HepG2 (cell line): ENCODE measurements around the gene IL18R1.

ENCODE experiments used
- CTCF ChIP-seq: sonication (generic); formaldehyde crosslinking; IDR thresholded peaks from 2 replicates; pipeline ENCODE4 v1.5.0; 2020; ENCODE audit warnings: mild to moderate bottlenecking, missing genetic modification reagents, moderate library complexity
- POLR2A ChIP-seq, 2 experiments: IDR thresholded peaks; 2 replicates each; pipeline ENCODE4 v1.6.1; 2011; ENCODE audit warnings: low read depth in 2 of 2, low read length in 2 of 2, mild to moderate bottlenecking in 1 of 2, moderate library complexity in 1 of 2; ENCODE audit not compliant: insufficient read depth in 1 of 2
- ZNF468 ChIP-seq: sonication (generic); formaldehyde crosslinking; IDR thresholded peaks from 2 replicates; pipeline ENCODE4 v1.8.0; 2022; ENCODE audit warnings: mild to moderate bottlenecking, moderate library complexity, missing genetic modification reagents
- TF ChIP-seq, protein P1 (sequence below): sonication (generic); formaldehyde crosslinking; IDR thresholded peaks from 2 replicates; pipeline ENCODE4 v1.4.0; 2020; ENCODE audit warnings: missing genetic modification reagents, borderline replicate concordance

- TF ChIP-seq POLR2A (IDR thresholded peaks at IDR 0.05; ENCODE audit: insufficient read depth in 1 of 2, low read depth in 2 of 2, low read length in 2 of 2) (no peak), CTCF (CRISPR knock-in tag) (no peak), ZNF468 (CRISPR knock-in tag) (no peak)
- TF ChIP-seq, protein P1, sequence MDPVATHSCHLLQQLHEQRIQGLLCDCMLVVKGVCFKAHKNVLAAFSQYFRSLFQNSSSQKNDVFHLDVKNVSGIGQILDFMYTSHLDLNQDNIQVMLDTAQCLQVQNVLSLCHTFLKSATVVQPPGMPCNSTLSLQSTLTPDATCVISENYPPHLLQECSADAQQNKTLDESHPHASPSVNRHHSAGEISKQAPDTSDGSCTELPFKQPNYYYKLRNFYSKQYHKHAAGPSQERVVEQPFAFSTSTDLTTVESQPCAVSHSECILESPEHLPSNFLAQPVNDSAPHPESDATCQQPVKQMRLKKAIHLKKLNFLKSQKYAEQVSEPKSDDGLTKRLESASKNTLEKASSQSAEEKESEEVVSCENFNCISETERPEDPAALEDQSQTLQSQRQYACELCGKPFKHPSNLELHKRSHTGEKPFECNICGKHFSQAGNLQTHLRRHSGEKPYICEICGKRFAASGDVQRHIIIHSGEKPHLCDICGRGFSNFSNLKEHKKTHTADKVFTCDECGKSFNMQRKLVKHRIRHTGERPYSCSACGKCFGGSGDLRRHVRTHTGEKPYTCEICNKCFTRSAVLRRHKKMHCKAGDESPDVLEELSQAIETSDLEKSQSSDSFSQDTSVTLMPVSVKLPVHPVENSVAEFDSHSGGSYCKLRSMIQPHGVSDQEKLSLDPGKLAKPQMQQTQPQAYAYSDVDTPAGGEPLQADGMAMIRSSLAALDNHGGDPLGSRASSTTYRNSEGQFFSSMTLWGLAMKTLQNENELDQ (CRISPR knock-in tag) = no peak
Observed at GRCh38 chr2:102401456-102401855, 45.9 kb downstream of the IL18R1 start.
